Left ventricle myocardium inferior (tissue), 1 donor: ENCODE measurements around the gene MYO6. TPM values are rescaled to one million over a fixed set of nuclear protein-coding genes. Genes with fewer than 3 reads are reported as not detected.

ENCODE experiments used
- DNase-seq: peaks from one replicate; pipeline ENCODE4 v3.0.0-alpha.2; 2020
- H3K27ac ChIP-seq: fragments of 200-600 bp; replicated peaks from 2 replicates; pipeline ENCODE4 v1.8.0; 2021
- H3K27me3 ChIP-seq: fragments of 200-600 bp; 2 replicates; pipeline ENCODE4 v1.8.0; 2021; ENCODE audit warnings: low read depth
- H3K36me3 ChIP-seq: fragments of 200-600 bp; 2 replicates; pipeline ENCODE4 v1.8.0; 2021
- H3K4me1 ChIP-seq: fragments of 200-600 bp; 2 replicates; pipeline ENCODE4 v1.8.0; 2021
- H3K4me3 ChIP-seq: fragments of 200-600 bp; 2 replicates; pipeline ENCODE4 v1.8.0; 2021; ENCODE audit warnings: mild to moderate bottlenecking, moderate library complexity
- H3K9me3 ChIP-seq: fragments of 200-600 bp; replicated peaks from 2 replicates; pipeline ENCODE4 v1.8.0; 2021
- intact Hi-C: fragments of 100-400 bp; cut with micrococcal nuclease; formaldehyde crosslinking; loops from one replicate; pipeline ENCODE4 v1.11.0; 2022
- total RNA-seq: library from RNA; stranded (reverse); fragmentation: NEBNext Ultra II Directional; extraction: Animal tissue kit (Norgen Biotek cat#: 25700); gene quantifications from one replicate; pipeline ENCODE4 v1.2.1, GENCODE V29; 2021
- TF ChIP-seq, protein P1 (sequence below): fragments of 200-600 bp; IDR thresholded peaks from 2 replicates; pipeline ENCODE4 v1.8.0; 2021; ENCODE audit warnings: antibody characterized with exemption, mild to moderate bottlenecking, borderline replicate concordance
- donor health status: DM: no; HTN: yes; CAD: no; lungs with severe emphysema.

Gene MYO6
- total RNA-seq, 1 donor from 2014 or later = 5.0 TPM

DNA sequence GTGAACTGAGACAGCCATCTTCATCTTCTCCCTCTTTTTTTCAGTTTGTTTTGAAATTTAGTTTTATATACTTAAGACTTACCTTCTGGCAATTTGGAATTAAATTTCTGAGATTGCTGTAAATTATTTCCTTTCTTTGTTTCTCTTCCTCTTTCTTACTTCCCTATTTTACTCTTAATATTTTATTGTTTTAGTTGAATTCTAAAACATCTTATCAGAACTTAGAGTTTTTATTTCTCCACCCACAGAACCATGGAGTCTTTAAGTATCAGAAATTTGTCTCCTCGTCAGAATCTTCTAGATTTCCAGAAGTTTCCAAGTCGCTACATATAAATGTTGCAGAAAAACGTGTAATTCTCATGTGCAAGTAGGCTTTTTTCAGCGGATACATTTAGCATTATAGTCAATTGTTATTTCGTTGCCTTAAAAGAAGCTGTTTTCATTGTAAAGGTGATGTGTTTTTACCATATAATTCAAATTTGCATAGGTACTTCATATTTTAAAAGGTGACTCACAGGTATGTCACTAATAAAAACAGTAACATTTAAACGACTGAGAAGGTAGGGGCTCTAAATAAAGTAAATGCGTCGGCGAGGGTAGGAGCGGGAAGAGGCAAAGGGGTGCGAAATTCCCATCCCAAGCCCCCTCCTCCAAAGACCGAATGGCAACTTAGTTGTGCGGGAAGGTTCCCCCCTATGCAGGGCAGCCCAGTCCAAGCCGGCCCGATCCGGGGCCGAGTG lies 866 bp upstream of the MYO6 start:
- no peak for DNase-seq
- H3K9me3 ChIP-seq = no peaks in the 10 kb centered on the region
- H3K4me3 ChIP-seq = peak overlapping the region; percentile 100
- H3K36me3 ChIP-seq = no peaks in the 10 kb centered on the region
- peak overlapping the region; percentile 89 for H3K27ac ChIP-seq
- H3K27me3 ChIP-seq = no peaks in the 10 kb centered on the region
- H3K4me1 ChIP-seq = peaks cover 40% of the 10 kb centered on the region
- intact Hi-C loops = no loop called here
- TF ChIP-seq, protein P1, sequence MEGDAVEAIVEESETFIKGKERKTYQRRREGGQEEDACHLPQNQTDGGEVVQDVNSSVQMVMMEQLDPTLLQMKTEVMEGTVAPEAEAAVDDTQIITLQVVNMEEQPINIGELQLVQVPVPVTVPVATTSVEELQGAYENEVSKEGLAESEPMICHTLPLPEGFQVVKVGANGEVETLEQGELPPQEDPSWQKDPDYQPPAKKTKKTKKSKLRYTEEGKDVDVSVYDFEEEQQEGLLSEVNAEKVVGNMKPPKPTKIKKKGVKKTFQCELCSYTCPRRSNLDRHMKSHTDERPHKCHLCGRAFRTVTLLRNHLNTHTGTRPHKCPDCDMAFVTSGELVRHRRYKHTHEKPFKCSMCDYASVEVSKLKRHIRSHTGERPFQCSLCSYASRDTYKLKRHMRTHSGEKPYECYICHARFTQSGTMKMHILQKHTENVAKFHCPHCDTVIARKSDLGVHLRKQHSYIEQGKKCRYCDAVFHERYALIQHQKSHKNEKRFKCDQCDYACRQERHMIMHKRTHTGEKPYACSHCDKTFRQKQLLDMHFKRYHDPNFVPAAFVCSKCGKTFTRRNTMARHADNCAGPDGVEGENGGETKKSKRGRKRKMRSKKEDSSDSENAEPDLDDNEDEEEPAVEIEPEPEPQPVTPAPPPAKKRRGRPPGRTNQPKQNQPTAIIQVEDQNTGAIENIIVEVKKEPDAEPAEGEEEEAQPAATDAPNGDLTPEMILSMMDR = no peak

DNA sequence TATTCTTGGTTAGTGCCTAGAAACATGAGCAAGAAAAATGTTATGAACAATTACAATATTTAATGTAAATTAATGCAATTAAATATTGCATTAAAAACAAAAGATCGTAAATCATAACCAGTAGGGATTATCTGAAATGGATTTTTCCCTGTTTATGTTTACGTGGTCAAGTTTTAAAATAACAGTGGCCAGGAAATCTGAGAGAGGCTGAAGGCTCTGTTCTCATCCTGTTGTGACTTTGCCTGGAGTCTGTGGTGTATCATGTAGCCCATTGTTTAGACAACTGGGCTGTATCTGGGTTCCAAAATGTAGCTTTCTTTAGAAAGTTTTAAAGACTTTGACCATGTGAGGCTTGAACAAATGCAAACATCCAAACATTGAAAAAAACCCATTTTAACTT lies 2.4 kb downstream of the MYO6 start:
- intact Hi-C loops = no loop called here
- TF ChIP-seq, protein P1 = no peak
- Histone ChIP-seq H3K4me3 (no peak overlapping the region), H3K36me3 (no peaks in the 10 kb centered on the region), H3K9me3 (no peaks in the 10 kb centered on the region), H3K27ac (no peak overlapping the region), H3K4me1 (peaks cover 40% of the 10 kb centered on the region), H3K27me3 (no peaks in the 10 kb centered on the region)
- no peak for DNase-seq

DNA sequence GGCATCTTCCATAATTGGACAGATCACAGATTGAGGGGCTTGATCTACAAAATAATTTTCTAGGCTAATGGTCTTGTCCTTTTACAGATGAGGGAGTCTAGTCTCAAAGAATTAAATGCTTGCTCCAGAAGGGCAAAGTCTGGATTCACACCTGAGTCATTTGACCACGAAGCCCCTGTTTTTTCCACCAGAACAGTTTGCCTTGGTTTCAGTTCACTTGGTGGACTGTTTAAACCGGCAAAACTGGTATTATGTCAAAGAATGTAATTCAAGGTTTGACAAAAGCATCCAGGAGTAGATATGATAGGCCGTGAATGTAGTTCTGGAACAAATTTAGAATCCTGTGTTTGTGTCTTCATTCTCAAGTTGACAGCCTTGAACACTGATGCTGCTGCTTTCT lies 3.3 kb downstream of the MYO6 start:
- Histone ChIP-seq H3K27ac (no peak overlapping the region), H3K9me3 (no peaks in the 10 kb centered on the region), H3K27me3 (no peaks in the 10 kb centered on the region), H3K4me1 (peaks cover 40% of the 10 kb centered on the region), H3K4me3 (no peak overlapping the region), H3K36me3 (no peaks in the 10 kb centered on the region)
- no peak for DNase-seq
- intact Hi-C loops = no loop called here
- TF ChIP-seq, protein P1 = no peak

DNA sequence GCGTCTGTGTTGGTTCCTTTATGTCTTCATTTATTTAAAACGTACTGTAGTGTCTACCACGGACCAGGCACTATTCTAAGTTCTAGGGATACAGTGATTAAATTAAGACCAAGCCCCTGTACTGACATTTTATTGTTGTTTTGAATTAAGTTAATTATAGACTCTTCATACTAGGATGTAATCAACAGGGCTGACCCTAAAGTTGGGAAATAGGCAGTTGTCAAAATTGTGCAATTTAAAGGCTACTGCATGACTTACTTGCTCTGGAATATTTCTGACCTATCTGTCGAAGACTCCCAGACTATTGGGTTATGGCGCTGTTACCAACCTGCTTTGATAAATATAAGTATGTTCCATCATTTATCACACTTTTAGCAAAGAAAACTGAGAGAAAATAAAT lies 6.7 kb downstream of the MYO6 start:
- TF ChIP-seq, protein P1 = no peak
- intact Hi-C loops = no loop called here
- Histone ChIP-seq H3K9me3 (no peaks in the 10 kb centered on the region), H3K36me3 (no peaks in the 10 kb centered on the region), H3K27ac (no peak overlapping the region), H3K4me1 (peaks cover 29% of the 10 kb centered on the region), H3K27me3 (no peaks in the 10 kb centered on the region), H3K4me3 (no peak overlapping the region)
- no peak for DNase-seq

DNA sequence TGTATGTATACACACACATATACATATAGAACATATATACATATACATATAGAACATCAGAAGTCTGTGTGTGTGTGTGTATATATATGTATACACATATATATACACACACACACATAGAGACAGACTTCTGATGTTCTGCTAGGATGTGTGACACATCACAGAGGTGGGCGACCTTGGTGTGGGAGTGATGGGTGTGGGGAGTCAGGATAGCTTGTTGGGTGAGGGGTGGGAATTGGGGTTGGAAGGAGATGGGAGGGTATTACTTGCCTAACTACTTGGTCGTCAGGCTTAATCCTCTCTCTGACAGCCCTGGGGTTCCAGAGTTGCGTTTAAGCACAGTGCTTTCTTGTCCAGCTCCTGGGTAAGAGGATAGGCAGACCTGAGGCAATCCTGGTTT lies 8.3 kb downstream of the MYO6 start:
- Histone ChIP-seq H3K4me1 (peaks cover 24% of the 10 kb centered on the region), H3K27ac (no peak overlapping the region), H3K4me3 (no peak overlapping the region), H3K27me3 (no peaks in the 10 kb centered on the region), H3K36me3 (no peaks in the 10 kb centered on the region), H3K9me3 (no peaks in the 10 kb centered on the region)
- intact Hi-C loops = no loop called here
- DNase-seq = no peak
- TF ChIP-seq, protein P1 = no peak
